AG08396 (cell line): ENCODE data around the gene IL1RAPL2.
"Not testable (repeated sequence)": the region's sequence is repeated elsewhere in the genome, so short reads cannot be mapped to it uniquely, and the experiment has no call there.

Experiments used
- DNase-seq: peaks from one replicate; pipeline ENCODE4 v3.0.0; 2012; ENCODE audit warnings: low spot score, mixed read lengths

IL1RAPL2 gene

DNA sequence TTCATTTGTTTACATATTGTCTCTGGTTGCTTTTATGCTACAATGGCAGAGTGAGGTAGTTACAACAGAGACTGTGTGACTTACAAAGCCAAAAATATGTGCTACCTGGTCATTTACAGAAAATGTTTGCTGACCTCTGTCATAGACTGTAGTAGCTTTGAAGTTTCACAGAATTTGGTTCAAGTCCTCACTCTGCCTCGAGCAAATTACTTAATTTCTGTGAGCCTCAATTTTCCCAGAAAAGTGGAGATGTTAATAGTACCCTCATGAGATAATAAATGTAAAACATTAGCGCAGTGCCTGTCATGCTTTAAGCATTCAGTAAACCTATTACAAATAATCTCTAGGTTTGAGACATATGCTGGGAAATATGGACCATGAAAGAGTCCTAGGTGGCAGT lies 1237.9 kb downstream of the IL1RAPL2 start:
- DNase-seq, result no peak

DNA sequence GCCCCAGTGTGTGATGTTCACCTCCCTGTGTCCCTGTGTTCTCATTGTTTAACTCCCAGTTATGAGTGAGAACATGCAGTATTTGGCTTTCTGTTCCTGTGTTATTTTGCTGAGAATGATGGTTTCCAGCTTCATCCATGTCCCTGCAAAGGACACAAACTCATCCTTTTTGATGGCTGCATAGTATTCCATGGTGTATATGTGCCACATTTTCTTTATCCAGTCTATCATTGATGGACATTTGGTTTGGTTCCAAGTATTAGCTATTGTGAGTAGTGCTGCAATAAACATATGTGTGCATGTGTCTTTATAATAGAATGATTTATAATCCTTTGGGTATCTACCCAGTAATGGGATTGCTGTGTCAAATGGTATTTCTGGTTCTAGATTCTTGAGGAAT lies 1239.7 kb downstream of the IL1RAPL2 start:
- not testable (repeated sequence) for DNase-seq

DNA sequence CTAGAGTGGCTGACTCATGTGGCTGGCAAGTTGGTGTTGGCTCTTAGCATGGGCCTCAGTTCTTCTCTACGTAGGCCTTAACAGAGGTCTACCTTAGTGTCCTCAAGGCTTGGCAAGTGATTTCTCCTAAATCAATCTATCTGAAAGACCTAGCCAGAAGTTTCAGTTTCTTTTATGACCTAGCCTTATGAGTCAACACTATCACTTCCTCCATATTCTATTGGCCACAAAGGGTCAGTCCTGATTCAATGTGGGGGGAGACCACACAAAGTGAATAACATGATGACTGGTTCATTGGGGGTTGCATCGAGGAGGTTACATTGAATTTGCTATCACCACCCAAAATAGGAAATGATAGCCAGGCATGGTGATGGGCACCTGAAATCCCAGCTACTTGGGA lies 1250.5 kb downstream of the IL1RAPL2 start:
- no peak for DNase-seq
